NOMO-1 treated with dmso at 0.1 percent for 144 hours (cell line): ENCODE measurements around the gene SHANK3.

Experiments
- DNase-seq: peaks from one replicate; lab custom pipeline; 2025; ENCODE audit not compliant: unreplicated experiment; lab: John Stamatoyannopoulos, UW

Gene SHANK3

DNA sequence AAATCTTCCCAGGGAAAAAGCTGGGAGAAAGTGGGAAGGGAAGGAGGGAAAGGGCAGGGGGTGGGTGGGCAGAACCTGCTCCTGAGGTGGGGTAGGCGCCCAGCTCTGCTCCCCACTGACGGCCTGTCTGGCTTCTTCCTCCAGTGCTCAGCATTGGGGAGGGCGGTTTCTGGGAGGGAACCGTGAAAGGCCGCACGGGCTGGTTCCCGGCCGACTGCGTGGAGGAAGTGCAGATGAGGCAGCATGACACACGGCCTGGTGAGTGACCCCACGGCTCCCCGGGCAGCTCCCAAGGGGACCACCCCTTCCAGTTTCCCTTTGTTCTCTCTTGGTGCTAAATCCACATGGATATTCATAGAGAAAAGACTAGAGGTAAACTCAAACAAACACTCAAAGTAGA lies 25.9 kb downstream of the SHANK3 start:
- DNase-seq = no peak

DNA sequence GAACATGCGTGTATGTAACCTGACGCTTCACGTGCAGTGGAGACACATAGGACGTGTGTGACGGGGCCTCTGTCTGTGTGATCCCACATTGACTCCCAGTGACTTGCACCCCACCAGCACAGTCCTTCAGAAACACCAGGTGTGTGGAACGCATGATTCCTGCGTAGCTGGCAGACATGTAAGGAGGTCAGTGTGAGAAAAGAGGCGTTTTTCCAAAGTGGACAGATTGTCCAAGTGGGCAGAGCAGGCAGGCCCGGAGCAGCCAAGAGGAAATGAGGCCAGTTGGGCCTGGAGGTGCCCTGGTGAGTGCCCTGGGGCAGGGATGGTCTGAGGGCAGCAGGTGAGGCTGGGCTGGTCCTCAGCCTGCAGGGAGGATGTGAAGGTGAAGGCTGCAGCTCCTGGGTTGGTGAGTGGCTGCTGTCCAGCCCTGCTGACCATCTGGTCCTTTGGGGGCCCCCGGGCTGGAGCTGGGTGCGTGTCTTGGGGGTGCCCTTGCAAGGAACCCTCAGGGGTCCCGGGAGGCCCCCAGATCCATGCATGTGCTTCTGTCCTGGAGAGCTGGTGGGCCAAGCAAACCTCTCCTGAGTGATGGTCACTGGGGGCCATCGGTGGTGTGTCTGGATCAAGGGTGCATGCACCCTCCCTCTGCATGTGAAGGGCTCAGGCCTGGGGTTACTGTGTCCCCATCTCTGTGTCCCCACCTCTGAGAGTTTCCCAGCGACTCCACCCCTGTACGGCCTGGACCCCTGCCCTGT lies 26.6 kb downstream of the SHANK3 start:
- no peak for DNase-seq

DNA sequence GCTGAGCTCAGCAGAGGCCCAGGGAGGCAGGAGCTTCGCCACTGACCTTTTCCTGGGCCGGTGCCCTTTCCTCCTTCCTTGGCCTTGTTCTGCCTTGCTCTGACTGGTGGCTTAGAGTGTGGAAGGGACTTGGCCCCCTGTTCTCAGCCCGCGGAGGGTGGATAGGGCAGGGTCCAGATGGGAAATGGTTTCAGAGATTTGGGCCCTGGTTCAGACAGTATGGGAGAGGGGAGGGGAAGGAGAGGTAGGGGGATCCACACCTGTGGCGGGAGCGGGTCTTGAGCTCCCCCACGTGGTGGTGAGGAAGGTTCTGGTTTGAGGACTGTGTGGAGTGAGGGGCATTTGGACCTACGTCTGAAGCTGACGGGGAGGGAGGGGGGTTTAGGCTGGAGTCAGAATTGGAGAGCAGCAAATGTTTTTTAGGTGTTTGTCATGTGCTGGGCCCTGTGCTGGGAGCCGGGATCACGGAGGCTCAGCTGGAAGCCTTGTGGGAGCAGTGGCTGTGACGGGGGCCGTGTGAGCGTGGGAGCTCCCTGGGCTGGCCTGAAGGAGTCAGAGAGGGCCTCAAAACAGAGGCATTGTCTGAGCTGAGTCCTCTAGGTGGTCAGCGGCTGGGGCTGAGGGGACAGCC lies 27.2 kb downstream of the SHANK3 start:
- no peak for DNase-seq

DNA sequence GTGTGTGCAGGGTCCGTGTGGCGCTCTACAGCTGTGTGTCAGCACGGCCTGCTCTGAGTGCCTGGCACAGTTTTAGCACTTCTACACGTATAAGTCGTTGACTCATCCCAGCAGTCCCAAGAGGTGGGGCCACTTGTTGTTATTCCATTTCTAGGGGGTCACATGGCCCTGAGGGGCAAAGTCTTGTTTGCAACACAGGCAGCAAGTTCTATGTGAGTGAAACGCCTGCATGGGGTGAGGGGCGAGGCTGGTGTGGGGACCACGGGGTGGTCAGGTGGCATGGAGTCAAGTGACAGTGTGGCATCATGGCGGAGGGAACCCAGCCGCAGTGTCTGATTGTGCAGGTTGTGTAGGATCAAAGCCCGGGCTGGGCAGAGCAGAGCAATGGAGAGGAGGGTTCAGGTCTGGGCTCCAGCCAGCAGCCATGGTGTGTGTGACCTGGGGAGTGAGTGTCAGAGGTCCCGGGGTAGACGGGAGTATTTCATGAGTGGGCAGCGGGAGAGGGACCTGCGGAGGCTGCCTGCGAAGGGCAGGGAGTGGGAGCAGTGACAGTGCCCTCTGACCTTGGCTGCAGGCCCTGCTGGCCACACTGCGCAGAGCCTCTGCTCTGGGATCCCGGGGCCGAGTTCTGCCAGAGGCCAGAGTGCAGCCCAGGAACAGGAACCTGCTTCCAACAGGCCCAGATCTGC lies 27.9 kb downstream of the SHANK3 start:
- no peak for DNase-seq

DNA sequence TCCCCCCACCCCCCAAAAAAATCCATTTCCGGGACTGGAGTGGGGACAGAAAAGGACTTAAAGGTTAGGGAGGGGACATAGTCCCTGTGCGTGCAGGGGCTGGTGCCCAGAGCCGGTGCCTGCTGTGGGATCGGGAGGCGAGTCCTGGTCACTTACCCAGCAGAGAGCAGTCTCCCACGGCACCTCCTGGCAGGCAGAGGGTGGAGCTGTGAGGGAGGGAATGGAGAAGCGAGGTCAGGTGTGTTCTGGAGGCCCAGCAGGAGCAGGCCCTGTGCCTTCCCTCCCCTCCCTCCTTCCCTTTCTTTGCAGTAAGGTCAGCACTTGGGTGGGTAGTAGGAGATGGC lies 28.4 kb downstream of the SHANK3 start:
- no peak for DNase-seq

DNA sequence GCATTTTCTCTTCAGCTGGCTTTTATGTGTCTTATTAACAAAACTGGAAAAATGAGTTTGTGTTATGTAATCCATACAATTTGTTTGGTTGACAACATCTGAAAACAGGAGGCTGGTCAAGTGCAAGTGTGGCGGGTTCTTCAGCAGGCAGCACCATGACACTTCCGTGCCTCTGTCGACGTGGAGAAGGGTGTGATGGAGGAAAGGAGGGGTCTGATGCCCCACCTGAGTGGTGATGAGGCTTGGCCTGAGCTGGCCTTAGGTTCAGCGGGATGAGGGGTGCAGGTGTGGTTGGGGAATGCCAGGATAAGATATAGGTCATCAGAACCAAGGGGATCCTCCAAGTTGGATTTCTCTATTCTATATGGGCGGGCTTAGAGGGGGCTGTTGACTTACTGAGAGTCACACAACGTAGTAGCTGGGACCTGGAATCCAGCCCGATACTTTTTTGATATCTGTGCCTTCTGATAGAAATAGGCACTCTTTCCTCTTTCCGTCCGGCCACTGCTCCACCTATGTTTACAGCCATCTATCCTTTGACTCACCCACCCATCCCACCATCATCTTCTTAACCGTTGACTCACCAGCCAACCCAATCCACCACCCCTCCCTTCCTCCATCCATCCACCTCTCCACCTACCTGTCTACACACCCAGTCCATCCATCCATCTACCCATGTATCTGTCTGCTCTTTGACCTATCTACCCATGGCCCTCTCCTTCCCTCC lies 29.0 kb downstream of the SHANK3 start:
- DNase-seq = no peak

DNA sequence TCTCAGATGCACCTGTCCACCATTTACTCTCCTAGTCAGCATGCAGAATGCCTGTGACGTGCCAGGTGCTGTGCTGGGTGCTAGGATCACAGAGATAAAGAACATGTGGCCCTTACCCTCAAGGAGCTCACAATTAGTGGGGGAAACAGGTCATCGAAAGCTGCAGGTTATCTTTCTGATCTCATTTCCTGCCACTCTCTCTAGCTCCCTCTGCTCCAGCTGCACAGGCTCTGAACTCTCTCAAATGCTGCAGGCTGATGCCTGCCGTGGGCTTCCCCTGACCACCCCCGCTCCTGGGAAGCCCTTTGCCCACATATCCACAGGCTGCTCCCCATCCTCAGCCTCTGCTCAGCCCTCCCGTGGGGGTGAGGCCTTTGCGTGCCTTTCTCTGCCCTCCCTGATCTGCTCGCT lies 29.6 kb downstream of the SHANK3 start:
- DNase-seq = no peak

DNA sequence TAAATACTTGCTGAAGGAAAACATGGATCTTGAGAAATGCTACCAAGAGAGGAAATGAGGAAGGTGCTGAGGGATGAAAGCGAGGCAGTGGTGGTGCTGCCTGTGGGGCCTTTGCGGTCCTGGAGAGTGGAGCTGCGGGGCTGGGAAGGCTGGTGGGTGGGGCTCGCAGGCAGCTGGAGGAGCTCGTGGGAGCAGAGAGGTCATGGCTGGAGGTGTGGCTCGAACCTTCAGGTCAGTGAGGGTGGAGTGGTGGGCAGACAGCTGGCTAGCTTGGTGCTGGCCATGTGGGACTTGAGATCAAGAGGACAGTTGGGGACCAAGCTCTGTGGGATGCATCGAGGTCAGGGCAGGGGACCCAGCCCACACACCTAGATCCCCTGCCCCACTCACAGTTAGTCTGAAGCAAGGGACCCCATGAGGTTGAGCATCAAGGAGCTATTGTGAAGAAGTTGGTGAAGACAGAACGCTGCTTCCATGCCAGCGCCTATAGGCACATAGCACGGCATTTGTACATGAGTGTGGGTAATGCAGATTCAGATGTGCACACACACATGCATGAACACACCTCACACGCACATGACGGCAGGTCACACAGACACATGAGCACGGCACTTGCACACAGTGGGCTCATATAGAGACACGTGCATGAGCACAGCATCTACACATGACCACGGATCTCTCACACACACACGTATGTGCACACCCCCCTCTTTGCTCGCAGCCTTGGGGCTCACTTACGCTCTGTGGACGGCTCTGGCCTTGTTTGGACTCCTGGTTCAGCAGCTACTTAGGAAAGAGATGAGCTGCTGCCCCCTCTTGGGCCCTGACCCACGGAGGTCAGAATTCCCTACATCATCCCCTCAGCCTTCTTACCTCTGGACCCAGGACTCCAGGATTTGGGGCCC lies 30.4 kb downstream of the SHANK3 start:
- DNase-seq = no peak

DNA sequence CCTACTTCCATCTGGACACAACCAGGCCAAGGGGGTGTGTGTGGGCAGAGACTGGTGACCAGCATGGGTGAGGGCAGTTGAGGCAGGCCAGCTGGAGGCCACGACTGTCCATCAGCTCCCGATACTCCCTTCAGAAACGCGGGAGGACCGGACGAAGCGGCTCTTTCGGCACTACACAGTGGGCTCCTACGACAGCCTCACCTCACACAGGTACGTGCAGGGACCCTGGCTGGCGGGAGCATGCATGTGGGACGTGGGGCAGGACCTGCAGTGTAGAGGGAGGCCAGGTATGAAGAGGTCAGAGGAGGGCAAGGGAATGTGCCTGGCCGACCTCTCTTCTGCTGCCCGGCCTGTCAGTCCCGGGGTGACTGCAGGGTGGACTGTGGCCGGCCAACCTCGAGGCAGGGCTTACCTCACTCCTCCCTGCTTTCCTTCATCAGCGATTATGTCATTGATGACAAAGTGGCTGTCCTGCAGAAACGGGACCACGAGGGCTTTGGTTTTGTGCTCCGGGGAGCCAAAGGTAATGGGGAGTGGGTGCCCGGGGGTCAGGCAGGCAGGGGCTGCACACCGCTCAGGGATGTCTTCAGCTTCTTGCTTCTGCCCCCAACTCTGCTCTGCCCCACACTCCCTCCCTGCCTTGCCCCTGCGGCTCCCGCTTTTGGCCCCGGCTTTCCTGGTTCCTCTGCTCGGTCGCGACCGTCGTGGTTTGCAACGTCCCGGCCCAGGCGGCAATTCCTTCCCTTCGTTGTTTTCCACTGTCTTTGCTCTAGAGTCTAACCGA lies 31.3 kb downstream of the SHANK3 start:
- DNase-seq = no peak

DNA sequence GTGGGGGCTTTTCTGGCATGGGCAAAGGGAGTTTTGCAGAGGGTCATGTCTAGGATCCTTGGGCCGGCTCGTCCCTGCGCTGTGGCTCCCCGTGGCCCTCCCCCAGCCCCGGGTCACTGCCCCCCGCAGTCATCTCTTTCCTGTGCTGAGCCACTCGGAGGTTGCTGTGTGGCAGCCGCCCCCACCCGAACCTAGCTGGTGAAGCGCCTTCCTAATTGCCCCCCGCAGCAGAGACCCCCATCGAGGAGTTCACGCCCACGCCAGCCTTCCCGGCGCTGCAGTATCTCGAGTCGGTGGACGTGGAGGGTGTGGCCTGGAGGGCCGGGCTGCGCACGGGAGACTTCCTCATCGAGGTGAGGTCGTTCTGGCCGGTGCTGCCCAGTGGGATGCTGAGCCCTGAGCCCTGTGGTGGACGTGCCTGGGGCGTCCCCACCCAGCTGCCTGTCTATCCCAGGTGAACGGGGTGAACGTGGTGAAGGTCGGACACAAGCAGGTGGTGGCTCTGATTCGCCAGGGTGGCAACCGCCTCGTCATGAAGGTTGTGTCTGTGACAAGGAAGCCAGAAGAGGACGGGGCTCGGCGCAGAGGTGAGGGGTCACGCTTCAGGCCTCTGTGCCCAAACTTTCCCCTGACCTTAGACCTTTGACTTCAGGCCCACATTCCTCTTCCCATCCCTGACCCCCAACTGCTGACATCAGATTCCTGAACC lies 32.0 kb downstream of the SHANK3 start:
- DNase-seq = no peak

DNA sequence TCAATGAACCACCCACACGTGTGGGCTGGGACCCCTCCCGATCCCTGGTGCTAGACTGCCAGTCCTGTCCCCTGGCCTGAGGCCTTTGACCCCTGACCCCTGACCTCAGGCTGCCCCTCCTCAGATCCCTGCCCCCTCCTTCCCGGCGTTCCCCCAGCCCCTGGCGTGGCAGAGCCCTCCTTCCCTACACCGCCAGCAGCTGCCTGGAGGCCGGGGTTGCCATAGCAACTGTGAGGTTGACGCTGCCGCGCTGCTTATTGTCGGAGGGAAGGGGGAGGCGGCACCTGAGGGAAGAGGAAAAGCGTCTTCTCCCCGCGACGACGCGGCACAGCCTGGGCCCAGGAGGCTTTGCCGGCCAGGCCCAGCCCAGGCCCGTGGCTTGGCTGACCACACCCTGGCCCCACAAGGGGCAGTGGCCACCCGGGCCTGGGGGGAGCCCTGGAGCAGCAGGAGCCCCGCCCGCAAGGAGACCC lies 32.6 kb downstream of the SHANK3 start:
- no peak for DNase-seq

DNA sequence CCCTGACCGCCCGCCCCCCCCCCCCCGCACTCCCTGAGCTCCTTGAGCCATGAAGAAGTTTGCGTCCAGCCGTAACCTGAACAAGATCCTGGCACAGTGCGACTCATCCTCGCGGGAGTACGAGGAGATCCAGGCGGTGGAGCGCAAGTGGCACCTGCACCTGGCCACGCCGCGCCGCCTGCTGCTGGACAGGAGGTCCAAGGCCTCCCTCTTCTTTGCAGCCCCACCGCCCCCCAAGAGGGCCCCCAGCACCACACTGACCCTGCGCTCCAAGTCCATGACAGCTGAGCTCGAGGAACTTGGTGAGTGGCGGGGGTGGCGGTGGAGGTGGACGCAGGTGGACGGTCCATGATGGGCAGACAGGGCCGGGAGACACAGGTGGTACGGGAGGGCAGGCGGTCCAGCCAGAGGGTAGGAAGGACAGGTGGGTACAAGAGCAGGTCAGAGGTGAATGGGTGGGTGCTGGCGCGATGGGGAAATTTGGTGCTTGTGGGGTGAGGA lies 33.3 kb downstream of the SHANK3 start:
- DNase-seq = no peak

DNA sequence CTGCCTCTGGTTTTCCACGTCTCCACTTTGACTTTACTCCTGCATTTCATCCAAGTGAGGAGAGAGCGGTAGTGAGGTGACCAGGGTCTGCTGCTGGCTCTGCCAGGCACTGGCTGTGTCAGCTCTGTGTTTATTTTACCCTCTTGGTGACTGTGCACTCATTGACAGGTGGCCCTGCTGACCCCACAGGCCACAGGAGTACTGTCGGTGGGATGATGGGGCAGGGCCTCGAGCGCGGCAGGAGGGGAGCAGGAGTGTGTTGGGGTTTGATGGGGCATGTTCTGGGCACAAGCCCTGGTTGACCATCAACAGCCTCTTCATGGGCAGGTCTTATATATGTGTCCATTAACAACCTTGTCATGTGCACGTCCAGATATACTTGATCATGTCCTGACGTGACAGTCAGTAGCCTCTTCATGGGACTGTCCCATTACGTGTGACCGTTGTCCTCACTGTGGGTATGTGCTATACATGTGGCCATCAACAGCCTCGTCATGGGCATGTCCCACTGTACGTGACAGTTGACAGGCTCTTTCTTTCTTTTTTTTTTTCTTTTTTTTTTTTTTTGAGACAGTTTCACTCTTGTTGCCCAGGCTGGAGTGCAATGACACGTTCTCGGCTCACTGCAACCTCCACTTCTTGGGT lies 34.0 kb downstream of the SHANK3 start:
- DNase-seq = no peak

DNA sequence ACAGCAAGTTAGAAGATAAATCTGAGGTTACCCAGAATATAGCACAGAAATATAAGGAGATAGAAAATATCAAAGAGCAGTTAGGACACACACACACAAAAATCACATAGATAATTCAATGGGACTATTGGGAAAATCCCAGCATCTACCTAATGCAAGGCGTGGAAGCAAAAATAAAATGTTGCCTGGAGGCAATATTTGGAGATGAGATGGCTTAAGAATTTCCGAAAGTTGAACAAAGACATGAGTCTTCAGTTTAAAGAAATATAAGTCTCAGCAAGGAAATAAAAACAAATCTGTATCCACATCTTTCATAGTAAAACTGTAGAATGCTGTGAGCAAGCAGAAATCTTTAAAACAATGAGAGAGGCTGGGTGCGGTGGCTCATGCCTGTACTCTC lies 35.9 kb downstream of the SHANK3 start:
- no peak for DNase-seq

DNA sequence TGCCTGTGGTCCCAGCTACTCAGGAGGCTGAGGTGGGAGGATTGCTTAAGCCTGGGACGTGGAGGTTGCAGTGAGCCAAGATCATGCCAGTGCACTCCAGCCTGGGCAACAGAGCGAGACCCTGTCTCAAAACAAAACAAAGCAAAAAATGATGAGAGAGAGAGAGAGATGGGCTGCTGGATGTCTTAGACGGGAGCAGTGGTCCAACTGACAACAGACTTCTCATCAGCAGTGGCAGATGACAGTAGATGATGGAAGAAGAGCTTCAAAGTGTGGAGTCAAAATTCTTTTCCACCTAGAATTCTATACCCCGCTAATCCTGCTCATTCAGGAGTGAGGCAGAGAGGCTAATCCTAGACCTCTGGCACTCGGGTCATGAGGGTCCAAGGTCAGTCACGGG lies 36.4 kb downstream of the SHANK3 start:
- no peak for DNase-seq

DNA sequence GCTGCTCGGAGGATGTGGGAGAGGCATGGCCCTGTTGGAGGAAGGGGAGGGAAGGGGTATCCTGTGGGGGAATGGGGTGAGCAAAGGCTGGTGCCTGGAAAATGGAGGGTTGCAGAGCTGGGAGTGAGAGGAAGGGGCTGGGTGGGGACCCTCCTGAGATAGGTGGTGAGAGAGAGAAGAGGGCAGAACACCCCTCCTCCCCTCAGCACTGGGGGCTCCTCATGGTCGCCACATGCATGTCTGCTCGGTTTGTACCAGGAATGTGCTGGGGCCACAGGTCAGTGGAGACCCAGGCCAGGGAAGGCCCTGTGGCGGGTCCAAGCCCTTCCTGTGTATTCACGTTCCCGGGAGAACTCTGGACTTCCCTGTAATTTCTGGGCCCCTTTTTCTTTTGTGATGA lies 37.6 kb downstream of the SHANK3 start:
- DNase-seq = no peak

DNA sequence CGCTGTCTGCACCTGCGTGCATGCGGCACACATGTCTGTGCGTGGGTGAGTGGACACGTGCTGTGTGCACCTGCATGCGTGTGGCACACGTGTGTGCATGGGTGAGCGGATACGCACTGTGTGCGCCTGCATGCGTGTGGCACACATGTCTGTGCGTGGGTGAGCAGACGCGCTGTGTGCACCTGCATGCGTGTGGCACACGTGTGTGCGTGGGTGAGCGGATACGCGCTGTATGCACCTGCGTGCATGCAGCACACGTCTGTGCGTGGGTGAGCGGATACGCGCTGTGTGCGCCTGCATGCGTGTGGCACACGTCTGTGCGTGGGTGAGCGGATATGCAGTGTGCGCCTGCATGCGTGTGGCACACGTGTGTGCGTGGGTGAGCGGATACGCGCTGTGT lies 38.3 kb downstream of the SHANK3 start:
- DNase-seq = no peak
